ENCODE results near the gene PHF20.
"Not testable (repeated sequence)": the region's sequence is repeated elsewhere in the genome, so short reads cannot be mapped to it uniquely, and the experiment has no call there.

PHF20 gene

DNA sequence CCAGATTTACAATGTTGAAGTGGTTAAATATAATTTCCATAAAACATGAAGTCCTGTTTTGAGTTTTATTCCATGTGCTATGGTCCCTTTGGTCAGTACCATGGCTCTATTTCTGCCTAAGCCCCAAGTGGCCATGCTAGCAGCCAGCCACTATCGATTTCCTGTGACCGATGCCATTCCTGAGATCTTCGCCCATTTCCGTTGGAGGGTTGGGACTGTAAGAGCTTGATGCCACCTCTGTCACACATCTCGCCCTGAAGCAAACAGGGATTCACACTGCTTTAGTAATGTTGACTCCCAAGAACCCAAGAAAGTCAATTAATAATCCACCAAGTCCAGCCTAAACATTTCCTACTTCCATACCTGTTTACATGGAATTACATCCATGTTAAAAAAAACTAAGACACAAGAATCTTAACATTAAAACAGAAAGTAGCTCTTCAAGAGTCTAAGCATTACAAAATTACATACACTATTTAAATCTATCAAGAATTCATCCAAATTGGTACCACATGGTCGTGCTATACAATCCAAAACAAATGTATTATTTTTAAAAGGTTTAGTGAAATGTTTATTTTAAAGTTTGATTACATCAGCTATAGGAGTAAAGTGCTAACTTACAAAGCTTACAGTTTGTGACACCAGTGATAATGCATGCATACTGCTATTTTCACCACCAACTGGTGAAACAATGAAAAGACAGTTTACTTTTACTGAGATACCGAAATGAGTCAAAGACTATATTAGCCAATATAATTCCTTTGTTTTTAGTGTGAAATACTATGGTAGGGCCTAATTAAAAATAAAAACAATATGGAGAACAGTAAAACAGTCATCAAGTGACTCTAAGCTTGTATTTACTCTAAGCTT lies 32.3 kb upstream of the PHF20 start:
- no peak for DNase-seq (ENCODE audit: low read depth in 2 of 2)

DNA sequence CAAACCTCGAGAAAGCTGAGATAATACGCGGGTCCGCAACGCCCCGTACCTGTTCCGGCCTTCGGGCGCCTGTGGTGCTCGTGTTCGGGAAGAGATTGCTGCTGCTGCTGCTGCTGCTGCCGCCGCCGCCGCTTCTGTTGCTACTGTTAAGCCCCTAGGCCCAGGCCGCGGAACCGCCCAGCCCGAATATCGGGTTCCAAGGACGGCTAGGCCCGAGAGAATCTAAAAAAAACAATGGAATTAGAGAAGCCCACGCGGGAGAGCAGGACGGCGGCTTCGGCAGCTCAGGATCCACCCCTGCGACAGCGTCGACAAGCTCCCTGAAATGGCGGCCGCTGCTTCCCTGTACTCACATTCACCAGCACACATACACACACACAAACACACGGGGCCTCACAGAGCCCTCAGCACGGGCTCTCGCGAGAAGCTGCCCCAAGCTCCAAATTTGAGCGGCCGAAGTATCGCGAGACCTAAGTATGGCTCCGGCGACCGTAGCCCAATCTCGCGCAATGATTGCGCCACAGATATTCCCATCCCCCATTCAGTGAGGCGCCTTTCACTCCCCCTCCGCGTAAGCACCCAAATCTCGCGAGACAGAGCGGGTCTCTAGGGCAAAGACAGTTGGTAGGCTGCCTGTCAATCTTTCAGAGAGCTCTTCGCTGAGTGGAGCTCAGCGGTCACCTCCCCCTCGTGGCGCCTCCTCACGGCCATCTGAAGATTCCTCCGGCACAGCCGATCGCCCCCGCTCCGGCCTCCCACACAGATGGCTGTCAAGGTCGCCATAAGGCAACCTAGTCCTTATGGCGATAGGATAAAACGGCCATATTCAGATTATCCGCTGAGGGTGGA lies 29.7 kb upstream of the PHF20 start, which contains the start of gene RBM39:
Gene RBM39, minus strand, starts transcription at position 369 of the 849 bp plus-strand sequence. CDS start 1,386 bp downstream, outside the sequence.
- DNase-seq (ENCODE audit: low read depth in 2 of 2), result peak; percentile 97

DNA sequence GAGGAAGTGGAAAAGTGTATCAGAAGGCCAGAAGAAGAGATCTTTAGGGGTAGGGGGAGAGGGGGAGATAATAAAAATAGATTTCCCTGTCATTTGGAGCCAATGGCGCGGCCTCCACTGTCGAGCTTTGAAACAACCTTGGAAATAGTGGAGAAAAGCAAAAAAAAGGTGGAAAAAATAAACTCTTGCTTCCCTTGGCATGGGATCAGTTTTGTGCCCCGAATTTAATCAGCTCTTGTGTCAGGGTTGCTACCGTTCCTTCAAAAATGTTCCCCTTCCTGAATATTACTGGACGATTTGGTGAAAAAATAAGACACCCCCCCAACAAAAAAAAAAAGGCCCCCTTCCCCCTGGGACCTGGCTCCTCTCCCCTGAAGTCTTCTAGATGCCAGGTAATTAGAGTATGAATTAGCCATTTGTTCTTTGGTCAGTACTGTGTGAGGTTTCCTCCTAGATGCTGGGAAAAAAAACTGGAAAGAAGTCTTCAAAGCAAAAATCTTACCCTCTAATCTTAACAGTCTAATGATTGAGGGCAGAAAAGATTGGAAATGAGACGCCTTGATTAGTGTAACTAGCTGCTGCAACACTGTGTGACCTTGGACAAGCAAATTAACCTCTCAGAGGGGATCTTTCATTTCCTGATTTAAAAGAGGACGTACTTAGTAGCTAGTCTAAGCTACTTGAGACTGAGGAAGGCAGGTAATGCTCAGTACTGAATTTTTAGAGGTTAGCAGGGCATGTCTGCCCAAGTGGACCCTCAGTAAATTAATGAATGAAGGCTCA lies 28.9 kb upstream of the PHF20 start:
- DNase-seq (ENCODE audit: low read depth in 2 of 2), result no peak

DNA sequence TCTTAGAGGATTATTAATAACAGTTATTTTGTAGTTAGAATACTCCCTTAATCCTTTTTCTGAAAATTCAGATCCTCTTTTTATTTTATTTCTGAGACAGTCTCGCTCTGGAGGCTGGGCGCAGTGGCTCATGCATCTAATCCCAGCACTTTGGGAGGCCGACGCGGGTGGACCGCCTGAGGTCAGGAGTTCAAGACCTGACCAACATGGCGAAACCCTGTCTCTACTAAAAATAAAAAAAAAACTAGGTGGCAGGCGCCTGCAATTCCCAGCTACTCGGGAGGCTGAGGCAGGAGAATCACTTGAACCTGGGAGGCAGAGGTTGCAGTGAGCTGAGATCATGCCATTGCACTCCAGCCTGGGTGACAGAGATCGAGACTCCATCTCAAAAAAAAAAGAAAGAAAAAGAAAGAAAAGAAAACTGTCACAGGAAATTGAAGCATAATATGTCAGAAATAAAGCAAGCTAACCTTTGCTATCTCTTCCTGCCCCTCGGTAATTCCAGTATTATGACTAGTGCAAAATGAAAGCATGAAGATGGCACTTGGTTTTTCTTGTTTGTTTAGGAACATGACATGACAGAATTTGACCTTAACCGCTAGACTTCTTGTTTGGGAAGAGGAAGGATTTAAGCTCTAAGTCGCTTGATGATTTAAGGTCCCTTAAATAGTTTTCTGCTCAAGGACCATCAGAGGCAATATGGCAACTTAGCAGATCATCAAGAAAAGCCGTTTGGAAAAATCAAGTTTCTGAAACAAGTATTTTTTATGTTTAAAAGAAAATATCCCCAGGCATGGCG lies 27.9 kb upstream of the PHF20 start:
- no peak for DNase-seq (ENCODE audit: low read depth in 2 of 2)

DNA sequence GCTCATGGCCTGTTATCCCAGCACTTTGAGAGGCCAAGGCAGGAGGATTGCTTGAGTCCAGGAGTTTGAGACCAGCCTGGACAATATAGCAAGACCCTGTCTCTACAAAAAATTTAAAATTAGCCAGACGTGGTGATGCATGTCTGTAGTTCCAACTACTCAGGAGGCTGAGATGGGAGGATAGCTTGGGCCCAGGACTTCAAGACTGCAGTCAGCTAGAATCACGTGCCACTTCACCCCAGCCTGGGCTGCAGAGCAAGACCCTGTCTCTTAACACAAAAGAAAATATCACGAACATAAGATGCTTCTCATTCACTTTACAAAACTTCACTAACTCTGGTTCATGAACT lies 27.3 kb upstream of the PHF20 start:
- not testable (repeated sequence) for DNase-seq (ENCODE audit: low read depth in 2 of 2)

DNA sequence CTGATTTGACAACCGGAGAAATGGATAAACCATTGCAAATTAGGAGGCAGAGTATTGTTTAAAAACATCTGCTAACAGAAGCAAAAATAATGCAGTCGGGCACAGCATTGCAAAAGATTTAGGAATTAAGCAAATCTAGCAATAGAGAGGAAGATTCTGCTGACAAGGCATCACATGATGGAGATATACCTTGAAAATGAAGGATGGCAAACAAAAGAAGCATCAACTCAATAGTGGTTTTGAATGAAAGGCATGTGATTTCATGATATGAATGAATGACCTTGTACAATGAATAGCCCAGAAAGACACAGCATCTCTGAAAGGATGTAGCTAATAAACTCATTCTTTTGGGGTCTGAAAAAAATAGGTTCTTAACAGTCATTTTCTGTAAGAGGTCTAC lies 21.2 kb upstream of the PHF20 start:
- no peak for DNase-seq (ENCODE audit: low read depth in 2 of 2)

DNA sequence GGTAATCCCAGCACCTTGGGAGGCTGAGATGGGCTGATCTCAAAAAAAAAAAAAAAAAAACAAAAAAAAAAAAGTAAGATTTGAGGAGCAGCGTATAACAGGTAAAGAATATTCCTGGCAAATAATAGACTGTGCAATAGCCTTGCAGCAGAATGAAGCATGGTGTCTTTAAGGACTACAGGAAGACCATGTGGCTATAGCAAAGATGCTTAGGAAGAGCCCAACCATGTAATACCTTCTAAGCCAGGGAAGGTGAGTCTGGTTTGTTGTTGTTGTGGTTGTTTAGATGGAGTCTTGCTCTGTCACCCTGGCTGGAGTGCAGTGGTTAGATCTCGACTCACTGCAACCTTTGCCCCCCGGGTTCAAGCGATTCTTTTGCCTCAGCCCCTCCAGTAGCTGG lies 15.4 kb upstream of the PHF20 start:
- DNase-seq (ENCODE audit: low read depth in 2 of 2), result no peak

DNA sequence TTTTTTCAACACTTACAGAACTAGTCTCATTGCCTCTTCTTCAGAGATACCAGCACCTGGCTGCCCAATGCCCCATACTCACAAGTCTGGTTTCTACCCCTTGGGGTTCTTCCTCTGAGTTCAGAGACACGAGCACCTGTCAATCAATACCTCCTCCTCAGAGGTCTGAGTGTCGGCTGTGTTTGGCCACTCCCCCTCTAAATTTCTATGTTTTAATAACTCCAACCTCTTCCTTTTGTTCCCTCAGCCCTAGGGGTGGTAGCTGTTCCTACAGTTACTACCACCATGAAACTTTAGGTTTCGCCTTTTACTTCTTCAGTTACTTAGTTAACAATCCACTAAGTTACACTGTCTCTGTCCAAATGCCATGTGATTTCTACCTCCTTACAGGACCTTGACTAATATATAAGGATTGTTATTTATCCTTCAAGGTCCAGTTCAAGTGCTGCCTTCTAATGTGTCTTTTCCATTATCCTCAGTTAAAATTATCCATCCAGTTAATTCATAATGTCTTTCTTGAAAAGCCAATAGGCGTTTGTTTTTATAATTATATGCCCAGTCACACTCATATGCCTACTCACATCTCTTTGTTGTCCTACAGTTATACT lies 14.6 kb upstream of the PHF20 start:
- no peak for DNase-seq (ENCODE audit: low read depth in 2 of 2)

DNA sequence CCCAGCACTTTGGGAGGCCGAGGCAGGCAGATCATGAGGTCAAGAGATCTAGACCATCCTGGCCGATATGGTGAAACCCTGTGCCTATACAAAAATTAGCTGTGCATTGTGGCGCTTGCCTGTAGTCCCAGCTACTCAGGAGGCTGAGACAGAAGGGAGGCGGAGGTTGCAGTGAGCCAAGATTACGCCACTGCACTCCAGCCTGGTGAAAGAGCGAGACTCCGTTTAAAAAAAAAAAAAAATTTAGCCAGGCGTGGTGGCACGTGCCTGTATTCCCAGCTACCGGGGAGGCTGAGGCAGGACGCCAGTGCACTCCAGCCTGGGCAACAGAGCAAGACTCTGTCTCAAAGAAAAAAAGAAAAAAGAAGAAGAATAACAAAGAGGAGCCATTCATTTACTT lies 10.3 kb upstream of the PHF20 start:
- not testable (repeated sequence) for DNase-seq (ENCODE audit: low read depth in 2 of 2)

DNA sequence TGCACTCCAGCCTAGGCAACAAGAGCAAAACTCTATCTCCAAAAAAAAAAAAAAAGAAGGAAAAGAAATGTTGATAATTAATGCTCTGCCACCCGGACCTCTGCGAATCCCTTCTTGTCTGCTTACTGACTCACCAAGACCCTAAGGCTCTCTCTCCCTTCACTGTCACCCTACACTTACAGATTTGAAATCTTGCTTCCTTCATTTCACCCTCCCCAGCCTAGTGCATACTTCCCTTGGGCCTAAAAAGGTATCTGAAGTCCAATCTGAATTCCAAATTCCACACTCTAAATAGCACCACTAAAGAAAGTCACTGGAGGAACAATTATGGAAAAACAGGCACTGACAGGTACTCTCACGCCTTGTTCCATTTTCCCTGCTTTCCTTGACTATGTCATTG lies 9.4 kb upstream of the PHF20 start:
- no peak for DNase-seq (ENCODE audit: low read depth in 2 of 2)

DNA sequence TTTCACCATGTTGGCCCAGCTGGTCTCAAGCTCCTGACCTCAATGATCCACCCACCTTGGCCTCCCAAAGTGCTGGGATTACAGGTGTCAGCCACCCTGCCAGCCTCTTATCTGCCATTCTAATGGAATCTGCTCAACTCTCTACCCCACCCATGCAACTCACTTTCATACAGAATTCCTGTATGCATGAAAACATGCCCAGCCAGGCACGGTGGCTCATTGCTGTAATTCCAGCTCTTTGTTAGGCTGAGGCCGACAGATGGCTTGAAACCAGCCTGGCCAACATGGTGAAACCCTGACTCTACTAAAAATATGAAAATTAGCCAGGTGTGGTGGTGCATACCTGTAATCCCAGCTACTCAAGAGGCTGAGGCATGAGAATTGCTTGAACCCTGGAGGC lies 6.9 kb upstream of the PHF20 start:
- DNase-seq (ENCODE audit: low read depth in 2 of 2), result not testable (repeated sequence)

DNA sequence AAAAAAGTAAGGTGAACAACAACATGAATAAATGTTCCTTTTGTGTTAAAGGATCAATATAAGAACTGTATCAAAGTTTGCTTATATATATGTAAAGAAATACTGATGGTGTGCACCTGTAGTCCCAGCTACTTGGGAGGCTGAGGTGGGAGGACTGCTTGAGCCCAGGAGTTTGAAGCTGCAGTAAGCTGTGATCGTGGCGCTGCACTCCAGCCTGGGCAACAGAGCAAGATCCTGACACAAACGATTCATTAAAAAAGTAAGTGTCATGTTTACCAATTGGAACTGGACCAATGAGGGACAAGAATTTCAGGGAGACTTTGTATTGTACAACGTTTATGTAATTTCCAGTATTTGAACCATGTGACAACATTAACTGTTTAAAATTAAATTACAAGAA lies 5.0 kb upstream of the PHF20 start:
- no peak for DNase-seq (ENCODE audit: low read depth in 2 of 2)

DNA sequence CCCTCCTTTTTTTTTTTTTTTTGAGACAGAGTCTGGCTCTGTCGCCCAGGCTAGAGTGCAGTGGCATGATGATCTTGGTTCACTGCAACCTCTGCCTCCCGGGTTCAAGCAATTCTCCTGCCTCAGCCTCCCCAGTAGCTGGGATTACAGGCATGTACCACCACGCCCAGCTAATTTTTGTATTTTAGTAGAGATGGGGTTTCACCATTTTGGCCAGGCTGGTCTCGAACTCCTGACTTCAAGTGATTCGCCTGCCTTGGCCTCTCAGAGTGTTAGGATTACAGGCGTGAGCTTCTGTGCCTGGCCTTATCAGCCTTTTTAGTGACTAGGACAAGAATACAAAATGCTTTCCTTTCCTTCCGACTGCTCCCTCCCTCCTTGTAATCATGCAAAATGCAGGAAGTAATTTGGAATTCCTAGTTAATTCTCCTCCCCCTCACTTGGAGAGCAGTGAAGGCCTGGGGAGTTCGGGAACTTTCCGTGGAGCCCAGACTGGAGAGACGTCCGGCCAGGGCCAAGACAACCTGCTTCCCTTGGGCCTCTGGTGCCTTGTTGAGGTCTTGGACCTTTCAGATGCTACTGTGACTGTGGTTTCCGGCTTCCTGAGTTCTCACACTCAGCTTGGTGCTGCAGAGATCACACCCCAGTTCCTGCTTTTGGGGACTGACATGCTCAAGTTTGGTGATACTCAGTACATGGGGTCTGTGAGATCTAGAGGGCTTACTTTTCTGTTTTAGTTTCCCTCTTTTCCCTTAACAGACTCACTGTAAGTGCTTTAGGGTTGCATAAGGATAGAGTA lies 3.9 kb upstream of the PHF20 start:
- DNase-seq (ENCODE audit: low read depth in 2 of 2), result peak; percentile 25 to 32

DNA sequence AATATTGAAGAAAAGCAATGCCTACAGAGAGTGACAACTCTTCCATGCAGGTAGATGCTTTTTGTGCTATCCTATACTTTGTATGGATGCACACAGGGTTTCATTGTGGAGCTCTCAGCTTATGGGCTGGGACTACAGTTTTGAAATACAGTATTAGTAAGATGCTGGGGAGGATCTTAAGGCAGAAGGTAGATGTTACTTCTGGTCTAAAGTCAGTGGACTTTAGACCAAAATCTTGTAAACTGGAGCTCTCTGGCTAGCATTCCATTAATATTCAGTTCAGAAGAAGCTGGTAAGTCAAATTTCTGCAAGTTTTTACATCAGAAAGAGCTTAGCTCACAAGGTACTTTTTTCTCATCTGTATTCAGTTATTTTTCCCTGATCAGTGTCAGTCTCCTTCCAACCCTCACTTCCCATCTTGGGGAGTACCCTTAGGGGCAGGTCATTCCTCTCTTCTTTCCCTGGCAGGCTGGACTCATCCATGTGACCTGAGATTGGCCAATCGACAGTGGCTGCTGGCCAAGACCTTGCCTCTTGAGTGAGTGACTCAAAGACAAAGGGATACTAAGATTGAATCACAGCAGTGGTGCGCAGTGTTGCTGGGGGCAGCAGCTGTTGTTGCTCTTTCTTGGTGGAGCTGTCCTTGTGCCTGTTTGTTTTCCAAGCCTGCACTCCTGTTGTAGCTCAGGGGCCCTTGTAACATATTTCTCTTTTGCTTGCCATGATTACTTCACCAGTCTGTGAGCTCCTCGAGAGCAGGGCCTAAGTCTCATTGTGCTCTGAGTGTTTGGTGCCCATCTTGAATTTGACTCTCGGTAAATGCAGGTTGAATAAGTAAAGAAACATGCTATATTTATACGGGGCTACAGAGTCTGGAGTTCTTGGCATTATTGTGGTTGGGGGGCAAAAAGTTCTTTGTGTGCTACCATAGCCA lies 2.8 kb upstream of the PHF20 start:
- peak; percentile 23 to 46 for DNase-seq (ENCODE audit: low read depth in 2 of 2)

DNA sequence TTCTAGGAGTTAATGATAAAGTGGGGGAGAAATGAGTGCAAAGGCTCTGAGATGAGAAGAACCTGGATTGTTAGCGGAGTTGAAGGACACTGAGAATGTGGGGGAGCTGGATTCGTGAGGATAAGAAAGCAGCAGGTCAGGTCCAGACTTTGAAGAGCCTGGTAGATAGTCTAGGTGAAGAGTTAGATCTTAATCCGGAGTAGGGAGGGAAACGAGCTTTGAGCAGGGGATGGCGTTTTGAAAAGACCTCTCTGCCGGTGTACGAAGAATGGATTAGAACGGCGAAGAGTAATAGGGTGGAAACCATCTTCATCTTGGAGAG lies 487 bp upstream of the PHF20 start:
- no peak for DNase-seq (ENCODE audit: low read depth in 2 of 2)

DNA sequence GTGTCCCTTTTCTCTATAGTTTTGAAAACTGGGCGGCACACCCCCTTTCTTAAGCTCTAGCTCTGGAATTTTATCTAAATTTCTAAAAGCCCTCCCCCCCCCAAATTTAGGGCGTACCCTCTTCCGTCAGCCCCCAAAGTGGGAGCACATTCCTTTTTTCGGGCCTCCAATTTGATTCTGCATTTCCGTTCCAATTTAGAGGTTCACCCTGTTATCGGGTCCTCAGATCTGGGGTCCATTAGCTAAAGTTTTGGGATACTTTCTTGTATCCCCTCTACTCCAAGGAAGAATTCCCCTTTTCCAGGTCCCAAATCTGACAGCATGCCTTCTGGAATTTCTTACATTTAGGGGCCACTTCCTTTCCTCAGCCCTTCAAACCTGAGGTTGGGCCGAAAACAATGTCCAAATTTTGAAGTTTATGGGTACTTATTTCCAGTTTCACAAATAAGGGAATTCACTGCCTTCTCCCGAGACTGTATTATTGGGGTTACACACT lies 796 bp downstream of the PHF20 start:
- no peak for DNase-seq (ENCODE audit: low read depth in 2 of 2)

DNA sequence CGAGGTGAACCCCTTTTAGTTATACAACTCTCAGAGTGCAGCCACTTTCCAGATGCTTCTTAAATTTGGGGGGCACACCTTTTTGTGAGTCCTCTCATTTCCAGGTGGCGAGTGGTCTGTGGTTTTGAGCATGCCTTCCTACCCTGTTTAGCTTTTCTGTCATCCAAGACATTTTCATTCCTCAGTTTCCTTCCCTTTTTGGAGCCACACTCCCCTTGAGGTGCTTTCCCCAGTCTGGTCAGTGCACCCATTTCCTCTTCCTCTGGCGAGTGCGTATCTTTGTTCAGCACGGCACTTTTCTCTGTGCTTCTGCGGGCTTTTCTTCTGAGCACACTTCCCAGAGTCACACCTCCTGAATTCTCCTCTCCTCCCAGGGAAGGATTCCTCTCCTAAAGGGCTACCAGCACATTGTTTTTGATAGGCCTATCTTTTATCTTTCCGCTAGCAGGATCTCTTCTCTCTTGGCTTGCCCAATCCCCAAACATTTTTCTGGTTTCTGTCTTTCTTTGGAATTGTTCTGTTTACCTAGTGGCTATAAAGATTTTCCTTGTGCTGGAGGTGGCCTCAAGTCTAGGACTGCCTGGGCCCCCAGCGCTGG lies 1.4 kb downstream of the PHF20 start:
- DNase-seq (ENCODE audit: low read depth in 2 of 2), result peak in 1 of 2 donors; percentile 18

DNA sequence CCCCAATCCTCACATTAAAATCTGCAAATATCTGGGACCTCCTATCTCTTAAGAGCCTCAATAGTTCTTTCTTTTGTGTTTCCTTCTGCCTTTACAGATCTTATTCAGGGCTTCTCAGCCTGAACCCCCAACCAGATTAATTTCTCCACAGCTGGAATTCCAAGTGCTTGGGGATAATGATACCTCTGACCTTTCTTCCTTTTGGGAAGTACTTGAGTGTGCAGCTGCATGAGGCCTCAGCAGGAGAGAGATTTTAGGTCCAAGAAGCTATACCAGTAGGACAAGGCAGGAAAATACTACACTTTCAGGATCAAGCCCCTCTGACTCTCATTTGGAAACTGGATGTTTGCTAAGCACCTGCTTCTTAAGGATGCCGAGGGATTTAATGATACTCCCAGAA lies 2.6 kb downstream of the PHF20 start:
- DNase-seq (ENCODE audit: low read depth in 2 of 2), result no peak

All from stimulated activated CD8-positive, alpha-beta memory T cell treated with anti-CD3 and anti-CD28 coated beads, Interleukin-2, amount 100 ng/mL, for 48 hours (primary cell).